Measurements from ENCODE around the gene OR52W1.
"Not testable (repeated sequence)": the region's sequence is repeated elsewhere in the genome, so short reads cannot be mapped to it uniquely, and the experiment has no call there.

The OR52W1 gene

DNA sequence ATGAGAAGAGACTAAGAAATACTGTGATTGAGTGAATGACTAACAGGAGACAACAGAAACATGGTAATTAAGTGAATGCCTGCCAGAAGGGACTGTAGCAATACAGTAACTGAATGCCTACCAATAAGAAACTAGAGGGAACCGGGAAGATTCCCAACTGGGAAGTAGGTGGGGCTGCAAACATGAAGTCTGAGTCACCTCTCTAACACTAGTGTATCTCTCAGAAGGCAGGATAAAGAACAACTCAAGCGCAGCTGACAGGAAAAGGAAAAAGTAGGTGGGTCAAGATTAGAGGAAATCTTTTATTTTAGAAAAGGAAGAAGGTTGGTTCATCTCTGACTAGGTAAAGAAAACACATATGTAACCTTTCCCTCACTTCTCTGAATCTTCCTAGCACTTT is 20.3 kb downstream of the OR52W1 start:
- no peak for DNase-seq

DNA sequence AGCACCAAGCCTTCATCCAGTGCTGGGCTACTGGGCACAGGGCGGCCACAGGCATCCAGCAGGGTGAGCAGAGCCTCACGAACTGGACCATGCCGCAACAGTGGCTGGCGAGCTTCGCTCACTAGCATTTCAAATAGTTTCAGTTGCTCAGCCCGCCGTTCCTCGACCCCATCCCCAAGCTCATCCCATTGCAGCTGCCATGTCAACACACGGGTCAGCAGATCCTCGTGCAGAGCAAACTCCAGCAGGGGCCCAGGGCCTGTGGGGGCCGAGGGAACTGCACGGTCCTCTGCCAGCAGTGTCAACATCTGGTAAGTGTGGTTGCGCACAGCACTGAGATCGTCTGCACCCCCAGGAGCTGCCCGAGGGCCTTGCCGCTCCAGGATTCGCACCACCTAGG is 24.8 kb downstream of the OR52W1 start:
- DNase-seq: no peak

DNA sequence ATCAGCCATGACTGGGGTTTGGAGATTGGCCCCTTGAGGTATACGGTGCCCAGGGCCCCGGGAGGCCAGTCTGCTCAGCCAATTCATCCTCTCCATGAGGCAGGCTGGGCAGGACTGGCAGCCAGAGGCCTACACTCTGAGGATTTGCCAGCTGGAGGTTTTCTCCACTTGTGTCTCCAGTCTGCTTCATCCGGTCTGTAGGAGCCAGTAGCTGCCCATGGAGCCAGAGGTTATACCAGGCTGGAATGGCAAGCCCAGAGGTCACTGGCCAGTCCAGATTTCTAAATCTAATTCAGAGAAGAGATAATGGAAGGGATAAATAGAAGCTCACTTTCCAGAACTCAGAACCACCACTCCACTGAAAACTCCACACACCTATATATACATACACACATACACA is 25.4 kb downstream of the OR52W1 start:
- DNase-seq: no peak

DNA sequence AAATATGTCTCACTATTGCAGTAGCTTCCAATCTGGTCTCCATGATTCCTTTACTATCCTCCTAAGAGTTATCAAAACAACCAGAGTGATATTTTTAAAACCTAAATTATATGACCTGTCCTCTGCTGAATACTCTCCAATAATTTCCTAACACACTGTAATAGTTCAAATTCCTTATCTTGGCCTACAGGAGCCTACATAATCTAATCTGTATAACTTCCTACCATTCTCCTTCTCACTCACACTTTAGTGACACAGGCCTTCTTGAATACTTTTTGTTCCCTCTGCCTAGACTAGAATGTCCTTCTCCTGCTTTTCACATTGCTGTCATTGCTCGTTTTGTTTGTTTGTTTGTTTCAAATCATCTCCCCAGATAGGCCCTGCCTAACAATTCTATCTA is 26.0 kb downstream of the OR52W1 start:
- no peak for DNase-seq

DNA sequence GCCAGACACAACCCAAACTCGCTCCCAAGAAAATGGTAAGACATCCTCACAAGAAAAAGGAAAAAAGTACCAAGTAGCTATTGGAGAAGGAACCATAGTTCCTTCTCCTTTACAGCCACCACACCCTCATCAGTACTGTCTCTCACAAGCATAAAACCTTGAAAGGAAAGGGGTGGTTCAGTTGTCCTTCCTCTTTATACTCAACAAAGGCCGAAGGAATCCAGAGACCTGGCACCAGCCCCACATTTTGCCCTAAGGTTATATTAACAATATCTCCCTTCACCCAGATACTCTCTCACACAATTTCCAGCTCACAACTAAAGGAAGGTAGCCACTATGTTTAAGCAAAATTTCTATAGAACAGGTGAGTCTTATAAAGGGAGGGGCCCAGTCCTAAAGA is 26.9 kb downstream of the OR52W1 start:
- no peak for DNase-seq

DNA sequence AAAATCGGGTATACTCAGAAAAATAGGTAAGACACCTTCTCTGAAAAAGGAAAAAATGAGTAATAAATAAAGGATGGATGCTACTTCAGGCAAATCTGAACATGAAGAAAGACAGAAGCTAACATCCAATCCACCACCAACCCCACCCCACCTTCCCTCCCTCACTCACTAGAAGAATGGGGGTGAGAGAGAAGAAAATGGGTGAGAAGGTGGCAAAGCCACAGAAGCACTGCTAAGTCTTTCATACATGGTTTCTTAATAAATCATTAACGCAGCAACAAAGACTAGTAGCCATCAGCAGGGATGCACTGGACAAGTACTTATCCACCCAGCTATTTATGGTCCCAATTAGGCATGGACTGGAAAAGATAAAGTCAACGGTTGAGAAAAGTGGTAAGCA is 29.5 kb downstream of the OR52W1 start:
- DNase-seq: no peak

DNA sequence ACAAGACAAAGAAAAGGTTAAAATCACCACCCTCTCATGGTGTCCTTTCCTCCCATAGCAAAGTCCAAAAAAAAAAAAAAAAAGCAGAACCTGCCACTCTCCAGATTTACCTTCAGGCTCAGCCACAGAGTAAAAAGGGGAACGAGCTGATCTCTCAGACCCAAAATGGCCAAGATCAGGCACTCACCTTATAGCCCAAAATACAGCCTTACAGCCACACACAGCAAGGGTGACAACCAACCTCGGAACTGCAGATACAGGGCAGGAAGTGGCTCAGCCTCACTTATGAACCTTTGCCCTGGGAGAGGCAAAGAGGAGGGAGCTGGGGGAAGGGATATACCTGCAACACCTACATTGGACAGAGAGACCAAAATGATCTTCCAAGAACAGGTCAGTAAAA is 30.9 kb downstream of the OR52W1 start:
- no peak for DNase-seq

DNA sequence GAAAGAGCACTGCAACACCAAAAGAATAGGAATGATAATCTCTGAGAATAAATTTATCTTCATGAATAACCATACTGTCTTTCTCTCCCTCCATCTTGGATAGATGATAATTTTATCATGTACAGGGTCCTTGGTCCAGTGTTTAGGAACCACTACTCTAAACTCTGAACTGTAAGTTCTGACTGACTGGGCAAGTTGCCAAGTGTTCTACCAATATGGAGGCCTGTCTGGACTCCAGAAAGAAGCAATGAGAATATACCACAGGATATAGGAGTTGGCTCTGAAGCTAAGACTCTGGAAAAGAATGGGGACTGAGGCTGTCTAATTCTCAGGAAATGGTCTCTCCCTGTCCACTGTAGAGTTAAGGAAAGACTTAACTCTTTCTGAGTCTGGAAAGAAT is 33.9 kb downstream of the OR52W1 start:
- no peak for DNase-seq

DNA sequence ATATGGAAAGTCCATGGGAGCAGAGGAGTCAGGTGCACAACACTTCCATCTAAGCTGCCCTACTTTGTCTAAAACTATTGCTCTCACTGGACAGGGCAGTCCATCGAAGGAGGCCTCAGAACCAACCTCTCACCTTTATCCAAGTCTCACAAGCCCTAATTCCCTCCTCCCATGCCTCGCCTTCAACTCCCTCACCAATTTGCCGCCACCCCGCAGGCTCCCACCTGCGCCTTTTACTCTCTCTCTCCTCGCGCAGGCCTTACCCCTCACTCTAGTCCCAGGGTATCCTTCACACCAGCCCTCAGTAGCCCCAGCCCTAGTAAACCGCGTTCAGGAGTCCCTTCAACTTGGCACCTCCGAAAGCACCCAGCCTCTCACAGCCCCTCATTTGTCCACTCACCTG is 35.0 kb downstream of the OR52W1 start:
- no peak for DNase-seq

DNA sequence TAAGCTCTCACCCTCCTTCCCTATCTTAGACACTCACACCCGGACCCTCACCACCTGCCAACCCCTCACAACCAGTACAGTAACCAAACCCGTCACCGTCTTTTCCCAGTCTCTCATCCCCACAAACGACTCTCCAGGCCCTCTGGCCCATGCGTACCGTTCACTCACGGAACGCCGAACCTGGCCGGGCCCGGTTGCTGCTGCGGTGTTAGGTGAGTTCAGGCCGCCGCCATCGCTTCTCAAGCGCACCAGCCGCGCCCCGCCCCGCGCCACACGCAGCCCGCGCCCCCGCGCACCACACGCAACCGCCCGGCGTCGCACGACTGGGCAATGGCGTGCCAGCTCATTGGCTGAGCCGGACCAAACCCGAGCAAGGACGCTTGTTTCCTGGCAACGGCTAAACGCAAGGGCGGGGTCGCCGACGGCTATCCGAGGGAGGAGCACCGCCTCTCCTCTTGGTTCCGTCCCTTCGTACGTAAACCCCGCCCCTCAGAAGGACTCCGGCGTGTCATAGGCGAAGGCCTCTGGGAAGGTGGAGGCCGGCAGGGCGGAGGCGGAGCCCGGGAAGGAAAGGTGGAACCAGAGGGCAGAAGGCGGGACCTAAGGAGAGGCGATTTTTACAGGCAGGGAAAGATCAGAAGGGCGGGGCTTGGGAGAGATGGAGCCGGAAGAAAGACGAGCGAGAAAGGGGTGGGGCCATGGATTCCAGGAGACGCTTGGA is 35.5 kb downstream of the OR52W1 start, which contains the start of gene FHIP1B:
Gene FHIP1B, minus strand, starts transcription at position 250 of the 721 bp plus-strand sequence. CDS start 10,120 bp downstream, outside the sequence.
- peak; percentile 100 for DNase-seq

DNA sequence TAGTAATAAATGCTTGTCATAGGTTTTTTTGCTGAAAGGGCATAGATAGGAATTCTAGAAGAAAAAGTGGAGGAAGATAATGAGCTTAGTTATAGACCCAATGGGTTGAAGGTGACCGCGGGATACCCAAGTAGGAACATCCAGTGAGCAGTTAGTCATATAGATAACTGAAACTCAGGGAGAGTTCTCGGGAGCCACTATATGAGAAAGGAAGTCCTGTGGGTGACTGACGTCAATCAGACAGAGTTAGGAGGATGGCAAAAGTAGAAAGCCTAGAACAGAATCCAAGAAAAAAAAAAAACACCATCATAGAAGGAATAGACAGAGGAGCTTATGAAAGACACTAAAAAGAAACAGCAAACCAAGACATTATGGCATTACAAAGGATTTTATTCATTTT is 38.2 kb downstream of the OR52W1 start:
- DNase-seq: no peak

DNA sequence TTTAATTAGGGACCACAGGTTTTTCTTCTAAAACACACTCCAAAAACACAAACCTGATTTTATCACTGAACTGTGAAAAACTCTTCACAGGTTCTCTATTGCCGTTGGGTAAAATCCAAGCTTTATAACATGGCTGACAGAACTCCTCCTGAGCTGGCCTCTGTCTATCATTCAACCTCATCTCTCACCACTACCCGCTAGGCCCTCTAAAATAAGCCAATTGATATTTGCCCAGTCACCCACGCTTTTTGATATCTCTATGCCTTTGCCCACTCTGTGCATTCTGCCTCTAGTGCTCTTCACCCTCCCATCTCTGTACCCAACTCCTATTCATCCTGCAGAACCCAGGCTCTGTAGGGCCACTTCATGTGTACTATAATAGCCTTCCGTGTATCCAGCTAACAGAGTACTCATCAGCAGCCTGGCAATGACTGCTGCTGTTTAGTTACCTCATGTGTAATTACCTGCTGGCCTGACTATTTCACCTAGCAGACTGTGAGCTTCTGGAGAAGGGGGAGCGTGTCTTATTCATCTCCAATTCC is 38.8 kb downstream of the OR52W1 start:
- no peak for DNase-seq

DNA sequence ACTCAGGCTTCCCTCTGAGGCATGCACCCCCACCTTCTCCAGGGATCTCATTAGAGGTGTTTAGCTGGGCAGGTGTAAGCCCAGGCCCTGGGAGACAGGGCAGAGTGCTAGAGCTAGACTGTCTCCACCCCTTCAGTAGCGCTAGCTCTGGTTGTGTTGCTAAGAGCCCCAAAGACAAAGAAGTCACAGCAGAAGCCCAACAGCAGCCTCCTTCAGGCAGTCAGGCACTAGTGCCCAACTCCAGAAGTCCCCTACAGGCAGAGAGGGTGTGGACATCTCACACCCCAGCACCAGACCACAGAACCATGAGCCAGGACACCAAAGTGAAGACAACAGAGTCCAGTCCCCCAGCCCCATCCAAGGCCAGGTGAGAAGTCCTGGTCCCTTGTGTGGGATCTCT is 39.9 kb downstream of the OR52W1 start, which contains the start of gene CNGA4:
Gene CNGA4, plus strand, starts transcription at position 188 of the 400 bp plus-strand sequence. Its CDS starts 118 bp downstream, at position 306.
- no peak for DNase-seq

DNA sequence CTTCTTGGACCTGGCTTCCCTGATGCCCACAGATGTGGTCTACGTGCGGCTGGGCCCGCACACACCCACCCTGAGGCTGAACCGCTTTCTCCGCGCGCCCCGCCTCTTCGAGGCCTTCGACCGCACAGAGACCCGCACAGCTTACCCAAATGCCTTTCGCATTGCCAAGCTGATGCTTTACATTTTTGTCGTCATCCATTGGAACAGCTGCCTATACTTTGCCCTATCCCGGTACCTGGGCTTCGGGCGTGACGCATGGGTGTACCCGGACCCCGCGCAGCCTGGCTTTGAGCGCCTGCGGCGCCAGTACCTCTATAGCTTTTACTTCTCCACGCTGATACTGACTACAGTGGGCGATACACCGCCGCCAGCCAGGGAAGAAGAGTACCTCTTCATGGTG is 41.1 kb downstream of the OR52W1 start:
- DNase-seq: no peak

DNA sequence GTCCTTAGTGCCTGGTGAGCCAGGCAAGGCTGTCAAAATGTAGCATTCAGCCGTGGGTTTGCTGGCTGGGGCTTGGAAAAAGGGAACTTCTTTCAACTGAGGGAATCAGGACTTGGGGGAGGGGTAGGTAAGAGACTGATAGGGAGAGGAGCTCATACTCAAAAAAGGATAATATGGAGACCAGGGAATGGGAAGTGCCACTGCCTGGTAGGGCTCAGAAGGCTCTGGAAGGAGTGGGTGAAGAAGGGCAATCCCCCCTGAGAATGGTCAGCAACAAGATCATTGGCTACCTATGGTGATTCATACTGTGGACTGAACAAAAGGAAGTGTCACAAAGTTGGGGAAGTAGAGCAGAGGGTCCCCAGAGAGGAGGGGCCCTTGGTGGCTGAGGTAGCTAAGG is 41.8 kb downstream of the OR52W1 start:
- no peak for DNase-seq

DNA sequence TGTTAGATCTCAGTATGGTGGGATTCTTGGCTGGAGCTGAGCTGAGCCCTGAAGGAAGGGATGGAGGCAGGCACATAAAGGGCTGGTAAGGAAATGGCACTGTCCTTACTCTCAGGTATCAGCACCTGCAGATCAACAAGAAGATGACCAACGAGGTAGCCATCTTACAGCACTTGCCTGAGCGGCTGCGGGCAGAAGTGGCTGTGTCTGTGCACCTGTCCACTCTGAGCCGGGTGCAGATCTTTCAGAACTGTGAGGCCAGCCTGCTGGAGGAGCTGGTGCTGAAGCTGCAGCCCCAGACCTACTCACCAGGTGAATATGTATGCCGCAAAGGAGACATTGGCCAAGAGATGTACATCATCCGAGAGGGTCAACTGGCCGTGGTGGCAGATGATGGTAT is 42.3 kb downstream of the OR52W1 start:
- DNase-seq: no peak

DNA sequence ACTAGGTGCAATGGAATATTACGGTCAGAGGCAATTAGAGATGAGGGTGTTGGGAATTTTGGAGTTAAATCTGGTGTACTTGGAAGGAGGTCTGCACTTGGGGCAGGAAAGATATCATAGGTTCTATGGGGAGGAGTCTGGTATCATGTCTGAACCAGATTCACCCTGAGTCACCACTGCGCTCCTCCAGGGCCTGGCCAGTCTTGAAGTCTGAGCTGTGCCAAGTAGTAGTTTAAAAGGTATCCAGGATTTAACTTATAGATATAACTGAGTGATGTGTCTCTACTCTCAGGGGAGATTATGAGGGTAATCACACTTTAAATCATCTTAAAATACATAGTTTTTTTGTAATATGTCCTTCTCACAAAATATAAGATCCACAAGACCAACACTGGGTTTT is 46.5 kb downstream of the OR52W1 start:
- DNase-seq: no peak

DNA sequence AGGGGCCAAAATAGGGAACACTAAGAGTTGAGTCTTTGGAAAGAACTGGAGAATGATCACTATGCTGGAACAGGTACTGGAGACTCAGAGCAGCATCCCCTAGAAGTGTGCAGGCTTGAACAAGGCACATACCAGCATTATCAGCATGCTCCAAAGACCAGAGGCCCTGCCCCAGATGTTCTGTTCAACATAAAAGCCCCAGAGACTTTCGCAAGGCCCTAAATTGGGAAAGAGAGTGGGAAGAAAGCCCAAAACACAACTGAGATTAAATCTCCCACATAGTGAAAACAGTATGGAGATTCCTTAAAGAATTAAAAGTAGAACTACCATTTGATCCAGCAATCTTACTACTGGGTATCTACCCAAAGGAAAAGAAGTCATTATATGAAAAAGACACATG is 49.2 kb downstream of the OR52W1 start:
- no peak for DNase-seq

DNA sequence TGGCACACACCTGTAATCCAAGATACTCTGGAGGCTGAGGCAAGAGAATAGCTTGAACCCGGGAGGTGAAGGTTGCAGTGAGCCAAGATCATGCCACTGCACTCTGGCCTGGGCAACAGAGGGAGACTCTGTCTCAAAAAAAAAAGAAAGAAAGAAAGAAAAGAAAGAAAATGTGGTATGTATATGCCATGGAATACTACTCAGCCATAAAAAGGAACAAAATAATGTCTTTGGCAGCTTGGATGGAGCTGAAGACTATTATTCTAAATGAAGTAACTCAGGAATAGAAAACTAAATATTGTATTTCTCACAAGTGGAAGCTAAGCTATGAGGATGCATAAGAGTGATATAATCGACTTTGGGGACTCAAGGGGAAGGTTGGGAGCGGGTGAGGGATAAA is 49.9 kb downstream of the OR52W1 start:
- DNase-seq: not testable (repeated sequence)

All from stimulated activated CD4-positive, alpha-beta T cell treated with anti-CD3 and anti-CD28 coated beads, Interleukin-1b, Interleukin-23, amount 100 ng/mL, for 48 hours (primary cell).